Sigmoid colon (tissue), 7 donors: ENCODE measurements around the gene CDKL1. TPM values are rescaled to one million over a fixed set of nuclear protein-coding genes. Genes with fewer than 3 reads are reported as not detected.

Experiments used
- DNase-seq: peaks from one replicate; pipeline ENCODE4 v3.0.0-alpha.2; 2019
- H3K27ac ChIP-seq, 4 donors: fragments of 200-600 bp; sonication (generic); one replicate each; pipeline ENCODE4 v1.5.1; 2016 to 2019; ENCODE audit warnings: mild to moderate bottlenecking in 1 of 4
- H3K27me3 ChIP-seq, 3 donors: fragments of 200-600 bp; sonication (generic); one replicate each; pipeline ENCODE4 v1.5.1; 2019; ENCODE audit warnings: mild to moderate bottlenecking in 1 of 3
- H3K36me3 ChIP-seq, 4 donors: fragments of 200-600 bp; sonication (generic); one replicate each; pipeline ENCODE4 v1.5.1; 2016 to 2019
- H3K4me1 ChIP-seq, 4 donors: fragments of 200-600 bp; sonication (generic); one replicate each; pipeline ENCODE4 v1.5.1; 2017 to 2019
- H3K4me3 ChIP-seq, 4 donors: fragments of 200-600 bp; sonication (generic); one replicate each; pipeline ENCODE4 v1.5.1; 2017 to 2019; ENCODE audit warnings: mild to moderate bottlenecking in 2 of 4, moderate library complexity in 1 of 4
- H3K9me3 ChIP-seq, 4 donors: fragments of 200-600 bp in 3 of 4; sonication (generic) in 3 of 4; one replicate each; pipeline versions ENCODE4 v1.5.1 to v1.6.1; 2013 to 2019
- CTCF ChIP-seq, 4 experiments: fragments of 450-650 bp in 3 of 4; fragments of 200-600 bp in 1 of 4; IDR thresholded peaks; one replicate each; pipeline ENCODE4 v1.5.1; 2016 to 2019; ENCODE audit warnings: antibody characterized with exemption in 4 of 4, mild to moderate bottlenecking in 3 of 4, moderate library complexity in 2 of 4
- EP300 ChIP-seq, 4 donors: sonication (generic); formaldehyde crosslinking; IDR thresholded peaks; one replicate each; pipeline ENCODE4 v1.6.1; 2017; ENCODE audit warnings: antibody characterized with exemption in 4 of 4
- POLR2A ChIP-seq, 2 donors: fragments of 450-650 bp; IDR thresholded peaks; one replicate each; pipeline ENCODE4 v1.6.1; 2016; ENCODE audit warnings: antibody characterized with exemption in 2 of 2, mild to moderate bottlenecking in 2 of 2, moderate library complexity in 2 of 2
- POLR2AphosphoS5 ChIP-seq, 4 donors: sonication (generic); formaldehyde crosslinking; IDR thresholded peaks; one replicate each; pipeline ENCODE4 v1.6.1; 2017; ENCODE audit warnings: antibody characterized with exemption in 4 of 4
- WGBS, 2 donors: extraction: QIAGEN DNeasy Blood & Tissue Kit; methylation state at CpG; one replicate each; pipeline ENCODE4 v1.1.7; 2013; 5-methylcytosine and 5-hydroxymethylcytosine counted together
- intact Hi-C: fragments of 100-400 bp; cut with DNase I; formaldehyde crosslinking; loops from one replicate; pipeline ENCODE4 v1.15.1; 2023
- polyA plus RNA-seq, 3 donors: library from polyadenylated mRNA; stranded (reverse); fragments of 200-250 nt; gene quantifications; one replicate each; pipeline ENCODE4 v1.2.3, GENCODE V29; 2013
- total RNA-seq, 4 donors: library from RNA; depleted of rRNA; stranded (reverse); fragments of >200 nt; gene quantifications; one replicate each; pipeline ENCODE4 v1.1.0, GENCODE V29; 2016
- donor health status: healthy with polysubstance abuse.
- donor health status: Bipolar disorder and iron deficiency.
- donor health status: healthy.

CDKL1 gene
- total and polyA plus RNA-seq, 7 donors = 4.2 to 91.8 (median 39.8) TPM

- intact Hi-C loops = loop anchor here (5.0 to 10.0 kb wide), 4 partner anchors 79 to 463 kb away; partner anchors contain the start of genes SAV1 and SOS2
Observed at GRCh38 chr14:50311337-50311971, 85.2 kb downstream of the CDKL1 start.

GRCh38 chr14:50310445-50310844 lies 86.2 kb downstream of the CDKL1 start:
- H3K27me3 ChIP-seq = no peaks in the 10 kb centered on the region
- H3K4me1 ChIP-seq = peaks cover 0 to 21% (median 15%) of the 10 kb centered on the region in 4 donors
- H3K27ac ChIP-seq = no peak overlapping the region
- H3K9me3 ChIP-seq = no peaks in the 10 kb centered on the region
- intact Hi-C loops = loop anchor here (5.0 to 10.0 kb wide), 4 partner anchors 78 to 464 kb away; partner anchors contain the start of genes SAV1 and SOS2
- H3K36me3 ChIP-seq = no peaks in the 10 kb centered on the region
- TF ChIP-seq POLR2AphosphoS5 (IDR thresholded peaks at IDR 0.05) (no peak), POLR2A (IDR thresholded peaks at IDR 0.05) (no peak), EP300 (IDR thresholded peaks at IDR 0.05) (no peak), CTCF (IDR thresholded peaks at IDR 0.05) (no peak)
- 96% methylated on average over 4 of the region's 4 CpGs for WGBS, 2 donors
- DNase-seq = no peak
- H3K4me3 ChIP-seq = no peak overlapping the region

More at GRCh38 chr14:50311337-50311971, 85.2 kb downstream of the CDKL1 start:
- 2 to 3% methylated on average over 18 of the region's 18 CpGs for WGBS, 2 donors
- H3K27ac ChIP-seq = peak overlapping the region; percentile 88 to 93 (median 92)
- H3K9me3 ChIP-seq = no peaks in the 10 kb centered on the region
- TF ChIP-seq CTCF (IDR thresholded peaks at IDR 0.05) (peak in 3 of 4 experiments; percentile 48 to 58 (median 52)), POLR2A (IDR thresholded peaks at IDR 0.05) (no peak), POLR2AphosphoS5 (IDR thresholded peaks at IDR 0.05) (no peak)
- peaks cover 0 to 21% (median 15%) of the 10 kb centered on the region in 4 donors for H3K4me1 ChIP-seq
- H3K36me3 ChIP-seq = no peaks in the 10 kb centered on the region
- H3K4me3 ChIP-seq = peak overlapping the region; percentile 68 to 93 (median 84)
- no peaks in the 10 kb centered on the region for H3K27me3 ChIP-seq
- DNase-seq = no peak

- Histone ChIP-seq H3K27me3 (no peaks in the 10 kb centered on the region), H3K9me3 (no peaks in the 10 kb centered on the region), H3K27ac (no peak overlapping the region), H3K4me3 (no peak overlapping the region), H3K36me3 (no peaks in the 10 kb centered on the region), H3K4me1 (peaks cover 0 to 19% (median 12%) of the 10 kb centered on the region in 4 donors)
- 83 to 92% methylated on average over 4 of the region's 4 CpGs for WGBS, 2 donors
- intact Hi-C loops = no loop called here
- TF ChIP-seq EP300 (IDR thresholded peaks at IDR 0.05) (no peak), CTCF (IDR thresholded peaks at IDR 0.05) (no peak), POLR2A (IDR thresholded peaks at IDR 0.05) (no peak), POLR2AphosphoS5 (IDR thresholded peaks at IDR 0.05) (no peak)
- DNase-seq = no peak
Observed at GRCh38 chr14:50308363-50308915, 88.2 kb downstream of the CDKL1 start.

GRCh38 chr14:50303744-50304471 lies 92.8 kb downstream of the CDKL1 start:
- Histone ChIP-seq H3K27me3 (no peaks in the 10 kb centered on the region), H3K4me3 (no peak overlapping the region), H3K4me1 (no peaks in the 10 kb centered on the region), H3K27ac (no peak overlapping the region), H3K9me3 (no peaks in the 10 kb centered on the region), H3K36me3 (no peaks in the 10 kb centered on the region)
- TF ChIP-seq POLR2A (IDR thresholded peaks at IDR 0.05) = no peak
- no peak for TF ChIP-seq EP300 (IDR thresholded peaks at IDR 0.05)
- TF ChIP-seq CTCF (IDR thresholded peaks at IDR 0.05) = no peak
- TF ChIP-seq POLR2AphosphoS5 (IDR thresholded peaks at IDR 0.05) = no peak
- no peak for DNase-seq
- intact Hi-C loops = no loop called here
- 92 to 93% methylated on average over 8 of the region's 8 CpGs for WGBS, 2 donors
